Muscle layer of colon (tissue), 2 donors: ENCODE results near the gene PTPN14.

ENCODE experiments used
- H3K27ac ChIP-seq: one replicate; pipeline ENCODE4 v1.7.0; 2013; ENCODE audit warnings: low read depth, mild to moderate bottlenecking, low read length, moderate library complexity
- H3K27me3 ChIP-seq, 2 donors: one replicate each; pipeline ENCODE4 v1.7.0; 2013; ENCODE audit warnings: low read length in 2 of 2, mild to moderate bottlenecking in 2 of 2; ENCODE audit not compliant: insufficient read depth in 2 of 2, control insufficient read depth in 1 of 2
- H3K36me3 ChIP-seq: one replicate; pipeline ENCODE4 v1.7.0; 2013; ENCODE audit warnings: mild to moderate bottlenecking, low read length; ENCODE audit not compliant: insufficient read depth
- H3K4me1 ChIP-seq: one replicate; pipeline ENCODE4 v1.7.0; 2013; ENCODE audit warnings: mild to moderate bottlenecking, low read length; ENCODE audit not compliant: insufficient read depth
- H3K4me3 ChIP-seq, 2 donors: one replicate each; pipeline ENCODE4 v1.7.0; 2013; ENCODE audit warnings: low read length in 2 of 2, low read depth in 1 of 2, mild to moderate bottlenecking in 1 of 2, moderate library complexity in 1 of 2
- H3K9ac ChIP-seq: one replicate; pipeline ENCODE4 v1.7.0; 2013; ENCODE audit warnings: low read length
- H3K9me3 ChIP-seq: one replicate; pipeline ENCODE4 v1.7.0; 2013; ENCODE audit warnings: mild to moderate bottlenecking, low read length
- donor health status: abdominal sarcoma.
- donor health status: Adenocarcinoma of cecum.

Gene PTPN14

DNA sequence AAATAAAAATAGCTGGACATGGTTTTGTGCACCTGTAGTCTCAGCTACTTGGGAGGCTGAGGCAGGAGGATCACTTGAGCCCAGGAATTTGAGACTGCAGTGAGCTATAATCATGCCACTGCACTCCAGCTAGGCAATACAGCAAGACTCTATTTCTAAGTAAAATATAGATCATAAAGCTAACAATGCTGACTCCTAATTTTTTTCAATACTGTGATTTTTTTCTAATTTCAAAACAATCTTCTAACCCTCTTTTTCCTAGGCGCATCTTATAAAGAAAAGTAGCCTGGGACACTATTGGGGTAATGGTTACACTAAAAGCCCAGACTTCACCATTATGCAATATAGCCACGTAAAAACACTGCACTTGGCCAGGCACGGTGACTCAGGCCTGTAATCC is 81.3 kb downstream of the PTPN14 start:
- no peak overlapping the region for H3K9ac ChIP-seq
- H3K4me3 ChIP-seq, result no peak overlapping the region
- peaks cover 19% of the 10 kb centered on the region for H3K4me1 ChIP-seq
- H3K9me3 ChIP-seq, result no peaks in the 10 kb centered on the region
- no peak overlapping the region for H3K27ac ChIP-seq
- no peaks in the 10 kb centered on the region for H3K36me3 ChIP-seq
- no peaks in the 10 kb centered on the region for H3K27me3 ChIP-seq

DNA sequence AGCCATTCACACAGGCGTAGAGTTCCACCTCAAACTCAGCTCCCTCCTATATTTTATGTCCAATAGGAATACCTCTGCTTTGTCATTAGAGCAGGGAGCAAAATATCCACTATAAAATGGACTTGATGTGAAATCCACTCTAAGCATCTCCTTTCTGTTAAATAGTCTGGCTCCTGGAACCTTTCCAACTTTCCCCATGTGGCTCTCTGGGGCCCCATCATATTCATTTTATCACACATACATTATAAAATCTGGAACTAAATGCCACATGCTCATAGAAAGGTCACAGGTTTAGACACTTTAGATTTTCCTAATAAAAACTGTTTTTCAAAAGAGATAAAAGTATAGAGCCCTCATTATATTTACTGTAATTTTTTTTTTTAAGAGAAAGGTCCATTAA is 82.1 kb downstream of the PTPN14 start:
- H3K4me3 ChIP-seq, result no peak overlapping the region
- no peaks in the 10 kb centered on the region for H3K36me3 ChIP-seq
- H3K4me1 ChIP-seq, result peaks cover 19% of the 10 kb centered on the region
- H3K27me3 ChIP-seq, result no peaks in the 10 kb centered on the region
- H3K9me3 ChIP-seq, result no peaks in the 10 kb centered on the region
- H3K9ac ChIP-seq, result no peak overlapping the region
- H3K27ac ChIP-seq, result no peak overlapping the region

DNA sequence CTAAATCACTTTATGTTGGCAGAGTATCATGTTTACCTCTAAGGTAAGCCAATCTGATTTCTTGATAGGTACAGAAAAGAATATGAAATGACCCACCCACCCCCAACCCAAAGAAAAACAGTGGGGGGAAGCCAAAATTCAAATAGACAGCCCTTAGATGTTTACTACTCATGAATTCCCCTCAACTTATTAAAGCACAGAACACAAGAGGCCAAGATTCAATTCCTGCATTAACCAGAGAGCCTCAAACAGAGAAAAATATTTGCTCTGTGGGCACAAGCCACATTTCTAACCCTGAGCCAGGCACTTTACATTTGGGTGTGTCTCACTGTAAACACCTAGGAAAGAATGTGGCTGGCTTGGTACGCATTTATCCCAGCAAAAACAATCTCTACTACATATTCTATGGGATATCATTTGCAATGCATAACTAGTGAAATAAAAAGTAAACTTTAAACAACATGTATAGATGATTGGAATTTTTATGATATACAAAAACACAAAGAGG is 84.3 kb downstream of the PTPN14 start:
- no peaks in the 10 kb centered on the region for H3K36me3 ChIP-seq
- no peak overlapping the region for H3K27ac ChIP-seq
- no peak overlapping the region for H3K4me3 ChIP-seq
- H3K9me3 ChIP-seq, result no peaks in the 10 kb centered on the region
- peaks cover 19% of the 10 kb centered on the region for H3K4me1 ChIP-seq
- no peak overlapping the region for H3K9ac ChIP-seq
- no peaks in the 10 kb centered on the region for H3K27me3 ChIP-seq

DNA sequence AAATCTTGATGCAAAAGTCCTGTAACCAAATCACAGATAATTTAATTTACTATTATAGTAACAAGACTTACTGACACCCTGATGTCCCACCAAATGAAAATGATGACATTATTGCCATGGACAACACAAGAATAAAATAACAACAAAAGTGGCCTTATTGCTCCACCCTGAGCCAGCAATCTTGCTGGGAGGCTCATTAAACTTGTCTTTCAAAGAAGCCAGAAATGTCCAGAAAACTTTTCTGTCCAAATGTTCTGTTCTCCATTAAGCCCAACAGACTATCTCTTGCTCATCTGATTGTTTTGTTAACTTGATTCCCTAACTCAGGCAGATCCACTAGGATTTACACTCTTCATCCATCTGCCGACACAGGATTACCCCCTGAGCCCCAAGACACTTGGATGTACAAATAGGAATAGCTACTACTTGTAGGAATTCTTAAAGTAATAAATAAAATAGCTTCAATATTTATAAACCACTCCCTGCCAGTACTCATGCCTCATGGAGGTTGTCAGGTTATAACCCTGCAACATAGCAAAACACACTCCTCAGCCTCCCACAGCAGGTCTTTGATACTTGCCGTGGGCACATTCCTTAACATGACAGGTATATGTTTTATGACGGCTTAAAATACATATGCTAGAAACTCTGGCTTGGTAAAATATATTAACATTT is 84.9 kb downstream of the PTPN14 start:
- Histone ChIP-seq H3K9ac (no peak overlapping the region), H3K36me3 (no peaks in the 10 kb centered on the region), H3K9me3 (no peaks in the 10 kb centered on the region), H3K4me3 (no peak overlapping the region), H3K27ac (peak overlapping the region; percentile 9), H3K4me1 (peaks cover 19% of the 10 kb centered on the region), H3K27me3 (no peaks in the 10 kb centered on the region)

DNA sequence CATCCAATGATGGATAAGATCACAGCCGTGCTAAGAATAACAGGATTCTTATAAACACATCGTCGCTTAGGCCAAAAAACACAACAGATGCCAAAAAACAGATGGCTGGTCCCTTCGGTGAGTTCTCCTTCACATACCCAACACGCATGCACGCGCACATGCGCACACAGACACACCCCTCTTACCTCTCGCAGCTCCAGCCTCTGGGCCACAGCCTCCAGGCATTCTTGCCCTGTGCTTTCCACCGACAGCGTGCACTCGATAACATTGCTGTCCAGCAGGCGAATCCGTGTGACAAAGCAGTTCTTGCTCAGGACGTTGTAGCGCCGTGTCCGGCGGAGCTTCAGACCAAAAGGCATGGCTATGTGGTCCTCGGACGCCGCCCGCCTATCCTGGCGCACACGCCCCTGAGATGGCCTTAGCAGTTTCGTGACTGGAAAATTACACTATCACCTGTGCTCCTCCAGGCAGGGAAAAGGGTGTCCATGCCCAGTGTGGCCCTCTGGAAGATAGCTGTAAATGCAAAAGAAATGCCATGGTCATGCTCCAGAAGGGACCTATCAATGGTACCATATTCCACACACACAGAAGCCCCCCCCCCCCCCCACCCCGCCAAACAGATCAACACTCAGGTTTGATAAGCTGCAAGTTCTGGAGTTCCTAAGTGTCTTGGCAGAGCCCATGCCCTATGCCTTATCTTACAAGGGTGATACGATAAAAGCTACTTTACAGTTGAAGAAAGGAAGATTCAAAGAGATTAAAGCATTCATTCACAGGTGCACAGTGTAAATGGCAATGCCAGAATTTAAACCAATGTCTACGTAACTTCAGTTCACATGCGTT is 86.7 kb downstream of the PTPN14 start:
- H3K4me3 ChIP-seq, result no peak overlapping the region
- H3K9ac ChIP-seq, result no peak overlapping the region
- H3K4me1 ChIP-seq, result peaks cover 19% of the 10 kb centered on the region
- H3K27me3 ChIP-seq, result no peaks in the 10 kb centered on the region
- H3K36me3 ChIP-seq, result no peaks in the 10 kb centered on the region
- H3K9me3 ChIP-seq, result no peaks in the 10 kb centered on the region
- H3K27ac ChIP-seq, result no peak overlapping the region

DNA sequence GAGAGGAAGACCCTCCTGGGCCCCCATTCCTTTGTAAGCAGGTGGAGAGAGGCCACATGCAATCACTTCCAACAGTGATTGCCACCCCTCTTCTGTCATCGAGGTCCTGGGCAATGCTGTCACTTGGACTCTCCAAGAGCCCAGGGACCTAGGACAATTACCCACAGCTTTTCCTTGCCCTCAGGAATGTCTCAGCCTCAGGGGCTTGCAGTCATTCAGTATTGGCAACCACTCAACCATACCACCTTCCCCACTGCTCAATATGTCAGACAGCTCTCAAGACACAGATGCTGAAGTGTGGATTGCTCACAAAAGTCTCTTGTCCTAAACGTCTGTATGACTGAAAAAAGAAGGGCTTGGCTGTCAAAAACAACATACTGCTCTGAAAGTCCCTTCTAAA is 87.8 kb downstream of the PTPN14 start:
- Histone ChIP-seq H3K27me3 (no peaks in the 10 kb centered on the region), H3K27ac (no peak overlapping the region), H3K9me3 (no peaks in the 10 kb centered on the region), H3K9ac (no peak overlapping the region), H3K4me3 (no peak overlapping the region), H3K4me1 (peaks cover 16% of the 10 kb centered on the region), H3K36me3 (no peaks in the 10 kb centered on the region)

DNA sequence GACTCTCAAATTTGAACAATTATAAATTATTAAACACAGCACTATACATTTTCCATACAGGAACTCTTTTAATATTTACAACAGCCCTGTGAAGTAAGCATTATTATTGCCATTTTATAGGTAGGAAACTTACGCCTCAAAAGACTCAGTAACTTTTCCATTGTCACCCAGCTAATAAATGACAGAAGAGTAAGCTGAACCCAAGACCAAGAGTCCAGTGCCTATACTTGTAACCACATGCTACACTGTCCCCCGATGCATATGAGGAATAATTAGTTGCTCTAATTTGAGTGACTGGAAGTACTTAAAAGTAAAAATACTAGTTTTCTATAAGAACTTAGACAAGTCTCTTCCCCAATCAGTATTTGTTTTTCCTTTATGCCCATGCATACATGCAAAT is 88.5 kb downstream of the PTPN14 start:
- H3K4me3 ChIP-seq, result no peak overlapping the region
- H3K27ac ChIP-seq, result no peak overlapping the region
- H3K27me3 ChIP-seq, result no peaks in the 10 kb centered on the region
- H3K4me1 ChIP-seq, result peaks cover 15% of the 10 kb centered on the region
- no peaks in the 10 kb centered on the region for H3K36me3 ChIP-seq
- H3K9me3 ChIP-seq, result no peaks in the 10 kb centered on the region
- H3K9ac ChIP-seq, result no peak overlapping the region

DNA sequence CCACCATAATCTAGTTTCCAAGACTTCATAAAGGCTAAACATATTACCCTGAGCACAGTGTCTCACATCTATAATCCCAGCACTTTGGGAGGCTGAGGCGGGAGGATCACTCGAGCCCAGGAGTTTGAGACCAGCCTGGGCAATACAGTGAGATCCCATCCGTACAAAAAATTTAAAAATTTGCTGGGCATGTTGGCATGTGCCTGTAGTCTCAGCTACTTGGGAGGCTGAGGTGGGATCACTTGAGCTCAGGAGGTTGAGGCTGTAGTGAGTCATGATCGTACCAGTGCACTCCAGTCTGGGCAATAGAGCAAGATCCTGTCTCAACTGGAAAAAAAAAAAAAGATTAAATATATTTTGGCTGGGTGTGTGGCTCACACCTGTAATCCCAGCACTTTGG is 90.1 kb downstream of the PTPN14 start:
- H3K27me3 ChIP-seq, result no peaks in the 10 kb centered on the region
- no peak overlapping the region for H3K9ac ChIP-seq
- no peaks in the 10 kb centered on the region for H3K36me3 ChIP-seq
- H3K27ac ChIP-seq, result no peak overlapping the region
- no peaks in the 10 kb centered on the region for H3K9me3 ChIP-seq
- H3K4me1 ChIP-seq, result peaks cover 2% of the 10 kb centered on the region
- H3K4me3 ChIP-seq, result no peak overlapping the region

DNA sequence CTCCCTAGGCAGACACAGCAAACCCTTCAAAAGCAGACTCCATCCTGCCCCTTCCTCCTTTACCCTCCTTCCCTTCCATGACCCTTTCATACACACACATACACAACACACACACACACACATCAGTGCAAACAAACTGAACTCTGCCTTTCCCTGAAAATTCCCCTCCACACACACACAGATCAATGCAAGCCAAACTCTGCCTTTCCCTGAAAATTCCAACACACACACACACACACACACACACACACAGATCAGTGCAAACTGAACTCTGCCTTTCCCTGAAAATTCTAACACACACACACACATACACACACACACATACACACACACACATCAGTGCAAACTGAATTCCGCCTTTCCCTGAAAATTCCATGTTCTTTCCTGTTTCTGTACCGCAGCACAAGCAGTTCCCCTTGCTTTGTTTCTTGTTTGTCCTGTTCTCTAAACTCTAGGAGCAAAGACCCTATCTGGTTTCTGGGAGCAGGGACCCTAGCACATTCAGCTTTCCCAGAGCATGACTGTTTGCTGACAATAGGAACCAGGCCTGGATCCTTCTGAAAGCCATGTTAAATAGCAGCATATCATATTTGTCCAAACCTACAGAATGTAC is 91.0 kb downstream of the PTPN14 start:
- Histone ChIP-seq H3K27me3 (no peaks in the 10 kb centered on the region), H3K4me3 (no peak overlapping the region), H3K9me3 (no peaks in the 10 kb centered on the region), H3K36me3 (no peaks in the 10 kb centered on the region), H3K27ac (no peak overlapping the region), H3K9ac (no peak overlapping the region), H3K4me1 (peaks cover 1% of the 10 kb centered on the region)

DNA sequence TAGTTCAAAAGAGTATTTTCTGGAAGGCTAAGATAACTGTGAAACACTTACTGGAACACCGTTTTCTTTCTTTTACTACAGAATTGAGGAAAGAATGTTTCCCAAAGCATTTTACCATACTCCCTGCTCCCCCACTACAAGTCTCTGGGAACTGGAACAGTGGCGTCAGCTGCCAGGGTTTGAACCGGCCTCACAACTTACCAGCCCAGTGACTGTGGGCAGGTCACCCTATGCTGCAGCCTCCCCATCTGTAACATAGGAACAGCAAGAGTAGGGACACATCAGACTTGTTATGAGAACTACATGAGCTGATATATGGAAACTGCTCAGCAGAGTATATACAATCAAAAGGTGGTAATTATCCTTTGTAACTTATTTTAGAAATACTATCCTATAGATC is 91.5 kb downstream of the PTPN14 start:
- peaks cover 6% of the 10 kb centered on the region for H3K4me1 ChIP-seq
- no peak overlapping the region for H3K9ac ChIP-seq
- H3K4me3 ChIP-seq, result no peak overlapping the region
- no peaks in the 10 kb centered on the region for H3K27me3 ChIP-seq
- H3K36me3 ChIP-seq, result no peaks in the 10 kb centered on the region
- H3K27ac ChIP-seq, result no peak overlapping the region
- no peaks in the 10 kb centered on the region for H3K9me3 ChIP-seq

DNA sequence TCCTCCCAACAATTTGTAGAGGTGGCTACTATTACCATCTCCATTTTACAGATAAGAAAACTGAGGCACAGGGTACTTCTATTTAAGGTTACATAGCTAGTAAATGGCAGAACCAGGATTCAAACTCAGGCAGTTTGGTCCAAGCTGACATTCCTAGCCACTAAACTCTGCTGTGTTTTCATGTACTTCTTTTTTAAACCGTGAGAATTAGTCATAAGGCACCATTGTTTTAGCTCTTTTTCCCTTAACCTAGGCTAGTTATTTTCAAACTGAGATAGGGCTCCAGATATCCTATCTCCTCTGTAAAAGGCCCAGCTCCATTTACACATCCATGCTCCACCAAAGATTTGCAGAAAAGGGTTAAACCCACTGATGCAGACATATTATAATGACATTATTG is 92.9 kb downstream of the PTPN14 start:
- Histone ChIP-seq H3K9ac (no peak overlapping the region), H3K9me3 (no peaks in the 10 kb centered on the region), H3K27me3 (no peaks in the 10 kb centered on the region), H3K27ac (no peak overlapping the region), H3K36me3 (no peaks in the 10 kb centered on the region), H3K4me3 (no peak overlapping the region), H3K4me1 (peaks cover 12% of the 10 kb centered on the region)
